SU-DHL-6 (cell line): Measurements from ENCODE around the gene OR10A7.
A peak's percentile ranks its signal among the peaks of the same experiment; 100 is the strongest.

Source experiments
- H2AFZ ChIP-seq: fragments of 200-600 bp; sonication (generic); 2 replicates; pipeline ENCODE4 v1.6.1; 2014; ENCODE audit warnings: low read depth, mild to moderate bottlenecking, moderate library complexity, mixed read lengths, antibody characterized with exemption, low read length; ENCODE audit not compliant: severe bottlenecking
- H3F3A ChIP-seq: fragments of 200-600 bp; shearing (Covaris generic); 2 replicates; pipeline ENCODE4 v1.6.0; 2016; ENCODE audit warnings: antibody characterized with exemption, mild to moderate bottlenecking; ENCODE audit not compliant: insufficient read depth
- H3K27ac ChIP-seq: fragments of 200-600 bp; sonication (generic); 2 replicates; pipeline ENCODE4 v1.5.1; 2016; ENCODE audit warnings: low read depth, mild to moderate bottlenecking, low read length, moderate library complexity, mixed read lengths
- H3K27me3 ChIP-seq: fragments of 200-600 bp; sonication (generic), shearing (Covaris generic); 2 replicates; pipeline ENCODE4 v1.6.0; 2014; ENCODE audit warnings: mild to moderate bottlenecking, low read length
- H3K36me3 ChIP-seq: fragments of 200-600 bp; sonication (generic); 2 replicates; pipeline ENCODE4 v1.6.1; 2014; ENCODE audit warnings: mild to moderate bottlenecking, low read length, mixed read lengths
- H3K4me2 ChIP-seq: fragments of 300-600, 200-600 bp; shearing (Covaris generic), sonication (generic); 2 replicates; pipeline ENCODE4 v1.6.0; 2014; ENCODE audit warnings: low read length, low read depth, mild to moderate bottlenecking; ENCODE audit not compliant: poor library complexity, severe bottlenecking
- H3K4me3 ChIP-seq: fragments of 200-600 bp; sonication (generic); 2 replicates; pipeline ENCODE4 v1.5.1; 2014; ENCODE audit warnings: antibody characterized with exemption, low read length, mild to moderate bottlenecking, mixed read lengths; ENCODE audit not compliant: insufficient read depth, poor library complexity, severe bottlenecking
- H3K79me2 ChIP-seq: fragments of 200-600 bp; sonication (generic); 2 replicates; pipeline ENCODE4 v1.6.1; 2014; ENCODE audit warnings: mild to moderate bottlenecking, low read length, moderate library complexity; ENCODE audit not compliant: insufficient read depth
- H3K9ac ChIP-seq: fragments of 200-600 bp; sonication (generic); 2 replicates; pipeline ENCODE4 v1.7.0; 2014; ENCODE audit warnings: mild to moderate bottlenecking, low read length
- H3K9me2 ChIP-seq: fragments of 200-600 bp; sonication (generic); replicated peaks from 2 replicates; pipeline ENCODE4 v1.6.1; 2014; ENCODE audit warnings: low read length; ENCODE audit not compliant: insufficient read depth
- H3K9me3 ChIP-seq: fragments of 200-600 bp; sonication (generic); 2 replicates; pipeline ENCODE4 v1.6.1; 2014; ENCODE audit warnings: low read length, mixed read lengths; ENCODE audit not compliant: insufficient read depth
- H4K20me1 ChIP-seq: fragments of 200-600 bp; sonication (generic); 2 replicates; pipeline ENCODE4 v1.6.1; 2014; ENCODE audit warnings: low read depth, mild to moderate bottlenecking, antibody characterized with exemption, low read length, moderate library complexity, mixed read lengths
- EZH2phosphoT487 ChIP-seq: fragments of 200-600 bp; sonication (generic), shearing (Covaris generic); conservative IDR thresholded peaks from 2 replicates; pipeline ENCODE4 v1.6.1; 2018; ENCODE audit warnings: mild to moderate bottlenecking, antibody characterized with exemption, low read length, moderate library complexity, mixed read lengths
- TF ChIP-seq, protein P1 (sequence below): fragments of 200-600 bp; sonication (generic); IDR thresholded peaks from one replicate; pipeline ENCODE4 v1.5.1; 2017; ENCODE audit warnings: antibody characterized with exemption, mild to moderate bottlenecking, low read length, moderate library complexity; ENCODE audit not compliant: insufficient read depth, poor library complexity, severe bottlenecking

Gene OR10A7

DNA sequence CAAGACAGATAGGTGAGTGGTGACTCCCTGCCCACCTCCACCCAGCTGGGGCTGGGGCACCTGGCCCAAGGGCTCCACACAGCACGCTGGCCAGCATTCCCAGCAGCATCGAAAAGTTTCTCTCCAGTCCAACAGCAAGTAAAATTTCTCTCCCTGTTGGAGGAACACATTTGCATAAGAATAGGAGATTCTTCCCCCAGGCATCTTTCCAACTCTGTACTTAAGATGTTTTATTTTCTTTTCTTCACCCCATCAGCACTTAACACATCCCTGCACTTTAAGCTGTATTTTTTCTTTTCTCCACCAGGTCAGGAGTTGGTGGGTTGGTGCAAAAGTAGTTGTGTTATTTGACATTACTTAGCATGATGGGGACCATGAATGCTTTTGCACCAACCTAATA, 47.4 kb upstream of the OR10A7 start:
- TF ChIP-seq EZH2phosphoT487: no peak
- TF ChIP-seq, protein P1, sequence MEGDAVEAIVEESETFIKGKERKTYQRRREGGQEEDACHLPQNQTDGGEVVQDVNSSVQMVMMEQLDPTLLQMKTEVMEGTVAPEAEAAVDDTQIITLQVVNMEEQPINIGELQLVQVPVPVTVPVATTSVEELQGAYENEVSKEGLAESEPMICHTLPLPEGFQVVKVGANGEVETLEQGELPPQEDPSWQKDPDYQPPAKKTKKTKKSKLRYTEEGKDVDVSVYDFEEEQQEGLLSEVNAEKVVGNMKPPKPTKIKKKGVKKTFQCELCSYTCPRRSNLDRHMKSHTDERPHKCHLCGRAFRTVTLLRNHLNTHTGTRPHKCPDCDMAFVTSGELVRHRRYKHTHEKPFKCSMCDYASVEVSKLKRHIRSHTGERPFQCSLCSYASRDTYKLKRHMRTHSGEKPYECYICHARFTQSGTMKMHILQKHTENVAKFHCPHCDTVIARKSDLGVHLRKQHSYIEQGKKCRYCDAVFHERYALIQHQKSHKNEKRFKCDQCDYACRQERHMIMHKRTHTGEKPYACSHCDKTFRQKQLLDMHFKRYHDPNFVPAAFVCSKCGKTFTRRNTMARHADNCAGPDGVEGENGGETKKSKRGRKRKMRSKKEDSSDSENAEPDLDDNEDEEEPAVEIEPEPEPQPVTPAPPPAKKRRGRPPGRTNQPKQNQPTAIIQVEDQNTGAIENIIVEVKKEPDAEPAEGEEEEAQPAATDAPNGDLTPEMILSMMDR: no peak
- H3K36me3 ChIP-seq: no peaks in the 10 kb centered on the region
- H3K4me2 ChIP-seq: no peak overlapping the region

DNA sequence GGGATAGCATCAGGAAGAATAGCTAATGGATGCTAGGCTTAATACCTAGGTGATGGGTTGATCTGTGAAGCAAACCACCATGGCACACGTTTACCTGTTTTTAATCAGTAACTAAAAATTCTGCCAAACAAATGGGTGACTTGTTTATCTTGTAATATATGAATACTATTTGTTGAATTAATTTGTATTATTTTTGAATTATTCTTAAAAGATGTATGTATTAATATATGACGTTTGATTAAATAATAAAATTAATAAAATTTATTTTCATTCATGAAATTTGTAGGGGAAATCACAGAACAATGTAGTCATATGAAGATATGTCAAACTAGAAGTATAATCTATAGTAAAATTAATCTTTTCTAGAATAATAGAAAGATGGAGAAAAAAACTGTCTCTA, 32.3 kb upstream of the OR10A7 start:
- Histone ChIP-seq H3K9me2 (no peaks in the 10 kb centered on the region), H3K9me3 (no peaks in the 10 kb centered on the region), H3K9ac (no peak overlapping the region), H3K79me2 (no peaks in the 10 kb centered on the region), H3K36me3 (no peaks in the 10 kb centered on the region), H3K27me3 (no peaks in the 10 kb centered on the region), H3K4me3 (no peak overlapping the region), H3F3A (no peaks in the 10 kb centered on the region), H2AFZ (no peak overlapping the region), H3K4me2 (no peak overlapping the region), H3K27ac (no peak overlapping the region), H4K20me1 (no peaks in the 10 kb centered on the region)
- no peak for TF ChIP-seq EZH2phosphoT487
- TF ChIP-seq, protein P1: no peak

More for the DNA sequence above, 47.4 kb upstream of the OR10A7 start:
- no peak overlapping the region for H3K27ac ChIP-seq
- no peaks in the 10 kb centered on the region for H3K9me2 ChIP-seq
- H3K9me3 ChIP-seq: no peaks in the 10 kb centered on the region
- H3K9ac ChIP-seq: no peak overlapping the region
- no peak overlapping the region for H3K4me3 ChIP-seq
- no peaks in the 10 kb centered on the region for H3K79me2 ChIP-seq
- no peaks in the 10 kb centered on the region for H3F3A ChIP-seq
- H2AFZ ChIP-seq: no peak overlapping the region
- H3K27me3 ChIP-seq: no peaks in the 10 kb centered on the region
- H4K20me1 ChIP-seq: no peaks in the 10 kb centered on the region

DNA sequence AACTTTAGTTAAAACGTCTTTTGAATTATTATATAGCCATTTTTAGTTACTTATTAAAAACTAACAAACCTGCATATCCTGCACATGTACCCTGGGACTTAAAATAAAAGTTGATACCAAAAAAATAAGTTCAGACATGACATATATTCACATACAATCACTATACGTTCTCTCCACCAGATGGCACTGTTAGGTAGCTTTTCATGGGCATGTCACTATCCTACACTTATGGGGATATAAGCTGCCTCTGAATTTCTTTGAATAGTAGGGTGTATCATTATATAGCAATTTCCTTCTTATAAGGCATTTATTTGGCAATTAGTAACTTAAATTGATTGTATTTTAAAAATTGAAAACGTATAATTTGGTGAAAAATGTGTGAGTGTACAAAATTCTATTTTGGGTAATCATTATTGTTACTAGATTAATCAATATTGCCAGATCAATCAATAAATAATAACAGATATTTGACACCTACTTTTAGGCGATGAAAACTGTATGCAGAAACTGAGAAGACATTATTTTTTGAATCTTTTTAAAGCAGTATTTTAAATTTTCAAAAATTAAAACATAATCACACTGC, 31.8 kb upstream of the OR10A7 start:
- no peak overlapping the region for H3K4me3 ChIP-seq
- H3K4me2 ChIP-seq: no peak overlapping the region
- H3K27me3 ChIP-seq: no peaks in the 10 kb centered on the region
- H3K79me2 ChIP-seq: no peaks in the 10 kb centered on the region
- no peak overlapping the region for H2AFZ ChIP-seq
- H3F3A ChIP-seq: no peaks in the 10 kb centered on the region
- H3K9me3 ChIP-seq: no peaks in the 10 kb centered on the region
- no peaks in the 10 kb centered on the region for H3K36me3 ChIP-seq
- no peak for TF ChIP-seq EZH2phosphoT487
- TF ChIP-seq, protein P1: peak; percentile 68
- no peak overlapping the region for H3K27ac ChIP-seq
- no peak overlapping the region for H3K9ac ChIP-seq
- no peaks in the 10 kb centered on the region for H3K9me2 ChIP-seq
- H4K20me1 ChIP-seq: no peaks in the 10 kb centered on the region
